ENCODE data around the gene MECP2.
"Not testable (repeated sequence)": the region's sequence is repeated elsewhere in the genome, so short reads cannot be mapped to it uniquely, and the experiment has no call there.

Gene MECP2

DNA sequence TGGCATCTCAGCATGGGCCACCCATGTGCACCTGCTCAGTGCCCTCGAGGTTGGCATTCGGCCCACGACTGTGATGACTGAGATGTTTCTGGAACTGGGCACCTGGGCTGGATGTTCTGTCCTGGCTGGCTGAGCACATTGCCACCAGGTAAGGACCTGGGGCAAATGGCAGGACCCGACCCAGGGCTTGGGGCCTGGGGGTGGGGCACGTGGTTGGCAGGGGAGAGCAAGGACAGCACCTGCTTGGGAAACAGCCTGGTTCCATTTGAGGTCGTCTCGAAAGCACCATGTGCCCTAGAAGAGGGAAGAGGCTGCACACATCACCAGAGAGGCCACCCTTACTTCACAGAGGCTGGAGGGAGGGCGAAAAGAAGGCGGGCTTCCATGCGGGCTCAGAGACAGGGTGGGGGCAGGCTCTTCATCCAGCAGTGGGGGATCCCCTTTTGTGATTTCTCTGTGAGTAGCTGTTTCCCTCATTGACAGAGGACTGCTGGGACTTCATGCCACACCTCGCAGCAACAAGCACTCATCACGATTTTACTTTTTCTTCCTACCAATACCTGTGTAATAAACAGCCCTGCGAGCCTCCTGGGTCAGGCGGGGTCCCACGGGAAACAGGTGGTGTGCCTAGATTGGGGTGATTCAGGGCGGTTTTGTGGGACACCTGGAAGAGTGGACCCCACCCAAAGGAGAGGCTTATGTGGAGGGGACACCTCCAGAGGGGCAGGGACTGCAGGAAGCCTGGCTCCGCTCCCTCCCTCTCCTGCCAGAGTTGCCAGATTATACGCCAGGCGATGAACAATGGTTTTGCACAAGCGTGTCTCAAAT, 113.0 kb downstream of the MECP2 start:
- no peak for DNase-seq

DNA sequence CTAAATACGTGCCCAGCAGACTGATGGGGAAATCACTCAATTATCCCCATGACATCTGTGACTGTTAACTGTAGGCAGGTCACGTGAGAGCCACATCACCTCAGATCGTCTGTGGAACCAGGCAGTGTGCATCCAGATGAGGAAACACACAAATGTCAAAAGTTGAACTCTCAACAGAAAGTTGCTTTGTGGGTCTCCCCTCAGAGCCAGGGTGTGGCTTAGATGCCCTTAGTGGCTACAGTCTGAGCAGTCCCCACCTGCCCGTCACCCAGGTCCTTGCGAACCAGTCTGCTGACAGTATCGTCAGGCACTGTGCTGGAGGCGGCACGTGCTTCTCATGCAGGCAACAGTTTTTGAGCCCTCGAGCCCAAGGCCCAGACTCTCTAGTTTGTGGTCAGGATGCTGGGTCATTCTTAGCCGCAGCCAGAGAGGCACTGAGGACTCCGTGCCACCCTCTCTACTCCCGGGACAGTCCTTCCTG, 114.2 kb downstream of the MECP2 start:
- no peak for DNase-seq

DNA sequence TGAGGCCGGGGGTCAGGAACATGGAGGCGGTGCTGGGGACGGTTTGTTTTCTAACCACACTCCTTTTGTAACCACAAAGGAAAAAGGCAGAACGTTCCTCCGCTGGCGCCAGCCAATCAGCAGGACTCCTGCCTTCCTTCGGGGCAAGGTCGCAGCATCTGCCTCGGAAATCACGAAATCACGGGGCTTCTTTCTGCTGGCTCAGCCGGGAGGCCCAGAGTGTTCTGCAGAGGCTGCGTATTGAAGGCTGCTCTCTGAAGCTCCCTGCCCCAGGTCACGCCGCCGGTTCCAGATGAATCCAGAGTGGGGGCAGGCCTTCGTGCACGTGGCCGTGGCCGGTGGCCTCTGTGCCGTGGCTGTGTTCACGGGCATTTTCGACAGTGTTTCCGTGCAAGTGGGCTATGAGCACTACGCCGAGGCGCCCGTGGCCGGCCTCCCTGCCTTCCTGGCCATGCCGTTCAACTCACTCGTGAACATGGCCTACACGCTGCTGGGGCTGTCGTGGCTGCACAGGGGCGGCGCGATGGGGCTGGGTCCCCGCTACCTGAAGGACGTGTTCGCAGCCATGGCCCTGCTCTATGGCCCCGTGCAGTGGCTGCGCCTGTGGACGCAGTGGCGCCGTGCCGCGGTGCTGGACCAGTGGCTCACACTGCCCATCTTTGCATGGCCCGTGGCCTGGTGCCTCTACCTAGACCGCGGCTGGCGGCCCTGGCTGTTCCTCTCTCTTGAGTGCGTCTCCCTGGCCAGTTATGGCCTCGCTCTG, 115.6 kb downstream of the MECP2 start:
- DNase-seq = no peak

DNA sequence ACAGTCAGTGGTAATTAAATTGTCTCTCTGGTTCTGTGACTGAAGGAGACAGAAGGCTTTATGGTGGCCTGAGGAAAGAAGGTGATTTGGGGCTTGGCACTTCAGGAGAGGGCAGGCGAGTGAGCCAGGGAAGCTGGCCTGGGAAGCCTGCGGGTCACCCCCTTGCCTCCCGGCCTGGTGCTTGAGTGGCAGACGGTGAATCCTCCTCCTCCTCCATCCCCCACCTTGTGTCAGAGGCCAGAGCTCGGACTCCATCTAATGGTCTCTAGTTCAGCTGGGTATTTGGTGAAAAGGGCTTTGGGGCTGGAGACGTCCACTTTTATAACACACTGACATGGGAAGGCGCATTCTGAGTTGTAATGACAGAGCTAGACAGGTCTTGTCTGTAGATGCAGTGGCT, 116.3 kb downstream of the MECP2 start:
- DNase-seq = no peak

- DNase-seq = not testable (repeated sequence)
Measured at GRCh38 chrX:153980394-153980793, 117.1 kb downstream of the MECP2 start.

- no peak for DNase-seq
Measured at GRCh38 chrX:153974726-153975286, 122.7 kb downstream of the MECP2 start.

DNA sequence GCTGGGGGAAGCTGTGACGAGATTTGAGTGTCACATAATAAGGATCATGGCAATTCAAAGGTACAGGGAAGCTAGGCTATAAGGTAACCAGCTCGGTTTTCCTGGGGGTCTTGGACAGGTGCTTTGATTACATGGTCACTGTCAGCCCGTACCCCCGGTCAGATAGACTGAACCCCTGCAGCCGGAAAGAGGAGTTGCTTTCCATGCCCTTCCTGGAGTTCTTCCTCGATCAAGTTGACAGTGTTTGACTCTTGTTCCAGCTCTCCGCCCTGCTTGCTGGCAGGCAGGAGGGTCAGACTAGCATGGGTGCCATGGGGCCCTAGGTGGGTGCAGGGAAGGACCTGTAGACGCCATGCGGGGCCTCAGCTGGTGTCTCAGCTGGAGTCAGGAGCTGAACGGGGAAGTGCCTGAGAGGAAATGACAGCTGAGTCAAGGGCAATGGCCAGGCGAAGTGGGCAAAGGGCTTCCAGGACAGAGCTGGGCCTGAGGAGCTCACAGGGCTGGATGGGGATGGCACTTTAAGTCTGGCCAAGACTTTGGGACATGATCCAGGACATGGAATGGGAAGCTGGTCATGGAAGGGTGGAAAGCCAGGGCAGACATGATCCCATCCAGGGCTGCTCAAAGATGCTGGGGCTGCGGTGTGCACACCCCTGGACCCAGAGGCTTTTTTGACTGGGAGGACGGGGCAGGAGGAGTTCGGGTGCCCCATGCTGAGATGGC, 123.4 kb downstream of the MECP2 start:
- no peak for DNase-seq

GRCh38 chrX:153973127-153974002, 124.2 kb downstream of the MECP2 start:
- DNase-seq = no peak

- DNase-seq = peak; percentile 49
Measured at GRCh38 chrX:153972368-153973126, 125.0 kb downstream of the MECP2 start, which contains the start of gene TMEM187. TMEM187 (plus strand) TSS chrX:153972754; CDS start chrX:153982063, 9,309 bp downstream.

Measured in kidney glomerular epithelial cell (primary cell).